Sigmoid colon (tissue), 4 donors: ENCODE results near the gene DPP6.

Source experiments
- CTCF ChIP-seq, 4 experiments: fragments of 450-650 bp in 3 of 4; fragments of 200-600 bp in 1 of 4; IDR thresholded peaks; one replicate each; pipeline ENCODE4 v1.5.1; 2016 to 2019; ENCODE audit warnings: antibody characterized with exemption in 4 of 4, mild to moderate bottlenecking in 3 of 4, moderate library complexity in 2 of 4
- EP300 ChIP-seq, 4 donors: sonication (generic); formaldehyde crosslinking; IDR thresholded peaks; one replicate each; pipeline ENCODE4 v1.6.1; 2017; ENCODE audit warnings: antibody characterized with exemption in 4 of 4
- POLR2A ChIP-seq, 2 donors: fragments of 450-650 bp; IDR thresholded peaks; one replicate each; pipeline ENCODE4 v1.6.1; 2016; ENCODE audit warnings: antibody characterized with exemption in 2 of 2, mild to moderate bottlenecking in 2 of 2, moderate library complexity in 2 of 2
- POLR2AphosphoS5 ChIP-seq, 4 donors: sonication (generic); formaldehyde crosslinking; IDR thresholded peaks; one replicate each; pipeline ENCODE4 v1.6.1; 2017; ENCODE audit warnings: antibody characterized with exemption in 4 of 4

- TF ChIP-seq CTCF (IDR thresholded peaks at IDR 0.05) (no peak), POLR2AphosphoS5 (IDR thresholded peaks at IDR 0.05) (no peak), EP300 (IDR thresholded peaks at IDR 0.05) (no peak), POLR2A (IDR thresholded peaks at IDR 0.05) (no peak)
These were observed 146.3 kb downstream of the DPP6 start for GRCh38 chr7:154198481-154198880.
